Measurements from ENCODE around the gene TBC1D2.

Gene TBC1D2

DNA sequence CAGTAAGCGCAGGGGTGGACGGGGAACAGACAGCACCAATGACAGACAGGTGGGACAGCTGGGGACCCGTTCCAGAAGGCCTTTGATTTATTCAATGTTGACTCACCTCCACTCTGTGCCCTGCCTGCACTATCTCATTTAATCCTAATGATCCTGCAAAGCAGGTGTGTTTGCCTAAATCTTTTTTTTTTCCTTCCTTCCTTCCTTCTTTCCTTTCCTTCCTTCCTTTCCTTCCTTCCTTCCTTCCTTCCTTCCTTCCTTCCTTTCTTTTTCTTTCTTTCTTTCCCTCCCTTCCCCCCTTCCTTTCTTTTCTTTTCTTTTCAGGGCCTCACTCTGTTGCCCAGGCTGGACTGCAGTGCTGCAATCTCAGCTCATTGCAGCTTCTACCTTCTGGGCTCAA lies 45.9 kb downstream of the TBC1D2 start:
- no peak for DNase-seq (ENCODE audit: low read depth, low spot score)
- in situ Hi-C loops (cut with HindIII; ENCODE audit: low sequenced_read_pairs): no loop called here
- H3K4me3 ChIP-seq (ENCODE audit: low read depth, low read length): no peak overlapping the region
- TF ChIP-seq, protein P1, sequence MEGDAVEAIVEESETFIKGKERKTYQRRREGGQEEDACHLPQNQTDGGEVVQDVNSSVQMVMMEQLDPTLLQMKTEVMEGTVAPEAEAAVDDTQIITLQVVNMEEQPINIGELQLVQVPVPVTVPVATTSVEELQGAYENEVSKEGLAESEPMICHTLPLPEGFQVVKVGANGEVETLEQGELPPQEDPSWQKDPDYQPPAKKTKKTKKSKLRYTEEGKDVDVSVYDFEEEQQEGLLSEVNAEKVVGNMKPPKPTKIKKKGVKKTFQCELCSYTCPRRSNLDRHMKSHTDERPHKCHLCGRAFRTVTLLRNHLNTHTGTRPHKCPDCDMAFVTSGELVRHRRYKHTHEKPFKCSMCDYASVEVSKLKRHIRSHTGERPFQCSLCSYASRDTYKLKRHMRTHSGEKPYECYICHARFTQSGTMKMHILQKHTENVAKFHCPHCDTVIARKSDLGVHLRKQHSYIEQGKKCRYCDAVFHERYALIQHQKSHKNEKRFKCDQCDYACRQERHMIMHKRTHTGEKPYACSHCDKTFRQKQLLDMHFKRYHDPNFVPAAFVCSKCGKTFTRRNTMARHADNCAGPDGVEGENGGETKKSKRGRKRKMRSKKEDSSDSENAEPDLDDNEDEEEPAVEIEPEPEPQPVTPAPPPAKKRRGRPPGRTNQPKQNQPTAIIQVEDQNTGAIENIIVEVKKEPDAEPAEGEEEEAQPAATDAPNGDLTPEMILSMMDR (IDR thresholded peaks at IDR 0.05; ENCODE audit: low read depth, low read length): no peak

DNA sequence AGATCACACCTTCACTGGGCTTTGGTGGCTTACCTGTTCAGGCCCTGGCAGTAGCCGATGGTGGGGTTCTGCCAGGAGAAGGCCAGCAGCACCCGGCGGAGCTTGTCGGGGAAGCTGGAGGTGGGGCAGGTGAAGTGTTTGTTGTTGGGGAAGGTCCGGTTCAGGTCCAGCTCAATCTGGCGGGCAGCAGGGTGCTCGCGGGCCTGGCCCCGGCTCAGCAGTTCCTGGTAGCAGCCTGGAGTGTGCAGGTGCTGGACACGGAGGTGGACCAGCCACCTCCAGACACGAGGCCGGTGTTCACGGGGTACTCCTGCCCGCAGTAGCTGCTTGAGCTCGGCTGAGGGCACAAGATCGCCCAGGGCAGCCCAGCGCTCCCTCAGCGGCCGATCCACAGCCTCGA lies 46.8 kb downstream of the TBC1D2 start:
- H3K4me3 ChIP-seq (ENCODE audit: low read depth, low read length): no peak overlapping the region
- in situ Hi-C loops (cut with HindIII; ENCODE audit: low sequenced_read_pairs): no loop called here
- no peak for DNase-seq (ENCODE audit: low read depth, low spot score)
- TF ChIP-seq, protein P1 (IDR thresholded peaks at IDR 0.05; ENCODE audit: low read depth, low read length): no peak

DNA sequence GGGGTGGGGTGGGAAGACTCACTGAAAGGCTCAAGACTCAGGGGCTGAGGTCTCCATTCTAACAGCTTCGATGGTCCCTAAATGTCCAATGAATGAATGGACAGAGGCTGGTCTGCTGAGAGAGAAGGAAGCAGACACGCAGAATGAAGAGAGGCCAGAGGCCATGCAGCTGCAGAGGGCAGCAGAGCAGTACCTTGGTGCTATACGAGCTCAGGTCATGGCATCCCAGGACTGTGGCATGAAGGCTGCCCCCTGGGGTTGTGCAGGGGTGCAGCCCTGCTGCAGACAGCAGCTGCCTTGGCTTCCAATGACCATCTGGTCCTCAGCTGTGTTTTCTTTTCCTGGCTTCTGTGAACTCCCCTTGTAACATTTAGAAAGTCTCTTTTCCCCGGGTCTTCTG lies 47.8 kb downstream of the TBC1D2 start:
- DNase-seq (ENCODE audit: low read depth, low spot score): no peak
- no peak overlapping the region for H3K4me3 ChIP-seq (ENCODE audit: low read depth, low read length)
- TF ChIP-seq, protein P1 (IDR thresholded peaks at IDR 0.05; ENCODE audit: low read depth, low read length): no peak
- in situ Hi-C loops (cut with HindIII; ENCODE audit: low sequenced_read_pairs): no loop called here

DNA sequence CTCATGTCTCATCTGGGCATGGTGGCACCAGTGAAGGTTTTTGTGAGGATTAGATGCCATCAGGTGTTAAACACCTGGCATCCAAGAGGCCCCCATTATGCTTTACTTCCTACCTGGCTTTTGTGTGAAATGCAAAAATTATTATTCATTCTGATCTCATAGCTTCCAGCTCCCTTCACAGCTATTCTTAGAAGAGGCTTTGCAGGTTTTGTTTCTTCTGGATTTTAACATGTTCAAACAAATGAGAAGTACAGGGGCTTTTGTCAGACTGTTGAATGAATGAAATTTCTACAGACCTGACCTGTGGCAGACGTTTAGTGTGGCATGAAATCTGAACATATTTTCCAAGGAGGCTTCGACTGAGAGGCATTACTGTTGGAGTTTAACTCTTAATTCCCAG lies 48.7 kb downstream of the TBC1D2 start:
- in situ Hi-C loops (cut with HindIII; ENCODE audit: low sequenced_read_pairs): no loop called here
- no peak for DNase-seq (ENCODE audit: low read depth, low spot score)
- H3K4me3 ChIP-seq (ENCODE audit: low read depth, low read length): no peak overlapping the region
- TF ChIP-seq, protein P1 (IDR thresholded peaks at IDR 0.05; ENCODE audit: low read depth, low read length): no peak

DNA sequence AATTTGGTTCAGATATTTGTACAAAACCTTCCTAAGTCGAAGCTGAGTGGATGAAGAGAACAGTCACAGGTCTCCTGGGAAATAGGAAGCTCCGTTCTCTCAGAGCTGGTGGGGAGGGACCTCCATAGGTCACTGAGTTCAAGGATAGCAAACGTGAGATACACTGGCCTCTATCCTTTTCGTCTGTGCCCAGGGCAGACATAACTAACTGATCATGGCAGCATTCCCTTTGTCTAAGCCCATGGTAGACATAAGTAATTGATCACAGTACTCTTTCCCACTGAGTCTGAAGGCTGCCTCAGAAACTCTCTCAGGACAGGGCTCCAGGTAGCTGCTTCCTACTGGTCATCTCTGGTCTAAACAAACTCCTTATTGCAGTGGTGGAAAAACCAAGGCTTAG lies 50.8 kb downstream of the TBC1D2 start:
- DNase-seq (ENCODE audit: low read depth, low spot score): no peak
- TF ChIP-seq, protein P1 (IDR thresholded peaks at IDR 0.05; ENCODE audit: low read depth, low read length): no peak
- in situ Hi-C loops (cut with HindIII; ENCODE audit: low sequenced_read_pairs): no loop called here
- H3K4me3 ChIP-seq (ENCODE audit: low read depth, low read length): no peak overlapping the region

DNA sequence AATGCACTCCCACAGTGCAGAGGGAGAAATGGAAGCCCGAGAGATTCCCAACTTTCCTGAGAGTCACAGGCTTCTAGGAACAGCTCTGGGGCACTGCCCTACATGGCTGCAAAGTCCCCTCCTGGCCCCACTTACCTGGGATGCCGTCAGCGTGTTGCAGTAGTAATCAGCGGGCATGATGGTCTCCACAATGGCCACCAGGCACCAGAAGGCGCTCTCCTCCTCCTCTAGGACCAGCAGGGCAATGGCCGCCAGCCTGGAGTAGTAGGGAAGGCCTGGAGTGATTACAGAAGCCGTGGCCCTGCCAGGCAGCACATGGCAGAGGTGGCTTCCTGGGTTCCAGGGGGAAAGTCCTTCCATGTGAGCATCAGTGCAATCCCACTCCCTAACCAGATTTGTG lies 52.3 kb downstream of the TBC1D2 start:
- in situ Hi-C loops (cut with HindIII; ENCODE audit: low sequenced_read_pairs): no loop called here
- TF ChIP-seq, protein P1 (IDR thresholded peaks at IDR 0.05; ENCODE audit: low read depth, low read length): no peak
- H3K4me3 ChIP-seq (ENCODE audit: low read depth, low read length): no peak overlapping the region
- DNase-seq (ENCODE audit: low read depth, low spot score): no peak

DNA sequence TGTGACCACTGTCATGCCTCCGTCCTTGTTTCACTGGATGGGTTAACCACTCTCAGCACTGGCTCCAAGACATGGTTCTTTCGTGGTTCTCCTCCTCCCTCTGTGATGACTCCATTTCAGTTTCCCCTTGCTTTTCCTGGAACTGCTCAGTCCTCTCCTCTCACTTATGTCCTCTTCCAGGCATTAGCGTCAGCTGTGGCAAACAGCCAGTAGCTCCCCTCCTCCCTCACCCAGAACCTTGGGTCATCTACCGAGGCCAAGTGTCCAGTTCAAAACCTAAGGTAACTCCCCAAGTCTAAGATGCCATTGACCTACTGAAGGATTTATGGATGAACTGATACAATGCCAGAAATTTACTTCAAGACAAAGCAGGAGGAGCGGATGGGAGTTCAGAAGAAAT lies 53.2 kb downstream of the TBC1D2 start:
- DNase-seq (ENCODE audit: low read depth, low spot score): no peak
- TF ChIP-seq, protein P1 (IDR thresholded peaks at IDR 0.05; ENCODE audit: low read depth, low read length): no peak
- H3K4me3 ChIP-seq (ENCODE audit: low read depth, low read length): no peak overlapping the region
- in situ Hi-C loops (cut with HindIII; ENCODE audit: low sequenced_read_pairs): no loop called here
